Gastrocnemius medialis (tissue), 4 donors: Measurements from ENCODE around the gene POC1A. TPM values are rescaled to one million over a fixed set of nuclear protein-coding genes. Genes with fewer than 3 reads are reported as not detected.
"Not testable (repeated sequence)": the region's sequence is repeated elsewhere in the genome, so short reads cannot be mapped to it uniquely, and the experiment has no call there.

Experiments
- ATAC-seq, 2 donors: fragments of 150-250 bp; one replicate each; pipeline ENCODE4 v1.9.1; 2016
- DNase-seq, 2 donors: peaks; one replicate each; pipeline ENCODE4 v3.0.0-alpha.2; 2019
- H3K27ac ChIP-seq, 4 donors: fragments of 200-600 bp; sonication (generic); 1 replicate in 1 of 4; 2 replicates in 3 of 4; pipeline ENCODE4 v1.5.1; 2016 to 2018; ENCODE audit warnings: mild to moderate bottlenecking in 2 of 4, moderate library complexity in 1 of 4
- H3K27me3 ChIP-seq, 3 donors: fragments of 200-600 bp; sonication (generic) in 2 of 3; 1 replicate in 1 of 3; 2 replicates in 2 of 3; pipeline versions ENCODE4 v1.5.1 to v1.6.0; 2016 to 2019; ENCODE audit warnings: mild to moderate bottlenecking in 1 of 3, moderate library complexity in 1 of 3
- H3K36me3 ChIP-seq, 2 donors: fragments of 200-600 bp; sonication (generic) in 1 of 2; one replicate each; pipeline ENCODE4 v1.5.1; 2017 to 2018
- H3K4me1 ChIP-seq, 2 donors: fragments of 200-600 bp; sonication (generic) in 1 of 2; one replicate each; pipeline ENCODE4 v1.5.1; 2016 to 2017; ENCODE audit warnings: mild to moderate bottlenecking in 2 of 2
- H3K4me3 ChIP-seq, 4 donors: fragments of 200-600 bp; sonication (generic) in 3 of 4; 1 replicate in 1 of 4; 2 replicates in 3 of 4; pipeline ENCODE4 v1.5.1; 2016 to 2019; ENCODE audit warnings: mild to moderate bottlenecking in 2 of 4
- H3K9me3 ChIP-seq, 3 donors: fragments of 200-600 bp; sonication (generic) in 2 of 3; 1 replicate in 1 of 3; 2 replicates in 2 of 3; pipeline ENCODE4 v1.5.1; 2016 to 2019
- POLR2A ChIP-seq, 2 donors: fragments of 450-650 bp; IDR thresholded peaks; one replicate each; pipeline ENCODE4 v1.6.1; 2017; ENCODE audit warnings: antibody characterized with exemption in 2 of 2, mild to moderate bottlenecking in 2 of 2, moderate library complexity in 2 of 2
- in situ Hi-C, 4 donors: fragments of 200-750 bp; cut with MboI; loops; one replicate each; pipeline versions ENCODE4 v1.15.0 to v1.8.0; 2017; ENCODE audit warnings: low sequenced_read_pairs in 4 of 4
- intact Hi-C: fragments of 100-400 bp; cut with DNase I; formaldehyde crosslinking; loops from one replicate; pipeline ENCODE4 v1.15.1; 2023; ENCODE audit warnings: low total_unique reads
- total RNA-seq, 4 donors: library from RNA; depleted of rRNA; stranded (reverse); fragments of >200 nt; gene quantifications; one replicate each; pipeline versions ENCODE4 v1.1.0 to v1.2.3, GENCODE V29; 2016
- TF ChIP-seq, protein P1 (sequence below), 5 experiments: fragments of 450-650 bp in 3 of 5; fragments of 200-600 bp in 2 of 5; sonication (generic) in 2 of 5; IDR thresholded peaks in 4 of 5; conservative IDR thresholded peaks in 1 of 5; 1 replicate in 4 of 5; 2 replicates in 1 of 5; pipeline ENCODE4 v1.5.1; 2016 to 2019; ENCODE audit warnings: antibody characterized with exemption in 5 of 5, mild to moderate bottlenecking in 3 of 5, moderate library complexity in 3 of 5

Gene POC1A
- total RNA-seq, 4 donors from 2014 or later = 0.51 to 3.2 (median 0.81) TPM

DNA sequence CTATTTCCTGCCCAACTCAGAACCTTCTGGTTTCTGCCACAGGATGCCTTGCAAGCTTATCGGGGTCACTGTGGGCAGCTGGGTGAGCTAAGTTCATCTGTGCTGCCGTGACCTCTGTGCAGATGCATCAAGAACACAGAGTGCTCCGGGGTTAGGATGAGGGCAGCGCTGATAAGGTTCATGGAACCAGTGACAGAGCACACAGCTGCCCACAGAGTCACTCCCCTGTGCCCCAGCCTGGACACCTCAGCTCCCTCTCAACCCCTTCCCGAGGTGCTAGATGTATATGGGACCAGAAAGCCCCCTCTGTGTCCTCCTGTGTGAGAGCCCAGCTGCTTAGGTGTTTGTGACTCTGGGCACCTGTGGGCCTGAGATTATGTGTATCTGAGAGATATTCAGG is 28.0 kb upstream of the POC1A start:
- H3K27ac ChIP-seq = peak overlapping the region in 1 of 4 donors; percentile 49
- DNase-seq = no peak

DNA sequence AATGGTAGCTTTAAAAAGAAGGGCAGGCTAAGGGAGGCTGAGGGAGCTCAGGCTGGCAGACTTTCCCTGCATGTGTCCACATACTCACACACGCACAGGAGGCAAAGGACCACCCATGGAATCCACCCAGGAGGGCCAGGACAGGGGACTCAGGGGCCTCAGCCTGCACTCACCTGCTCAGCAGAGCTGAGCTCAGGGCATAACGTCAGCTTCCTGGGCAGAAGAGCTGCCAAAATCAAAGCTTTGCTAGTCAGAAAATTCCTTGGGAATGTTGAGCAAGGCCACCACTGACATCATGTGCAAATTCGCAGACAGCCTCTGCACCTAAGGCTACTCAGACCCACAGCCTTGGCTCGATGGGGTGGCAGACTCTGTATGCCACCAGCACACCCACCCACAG is 27.3 kb upstream of the POC1A start:
- Histone ChIP-seq H3K36me3 (no peaks in the 10 kb centered on the region), H3K27ac (no peak overlapping the region), H3K4me1 (peaks cover 0 to 3% of the 10 kb centered on the region in 2 donors), H3K9me3 (no peaks in the 10 kb centered on the region), H3K4me3 (no peak overlapping the region), H3K27me3 (no peaks in the 10 kb centered on the region)
- DNase-seq (no peak), ATAC-seq (no peak)
- intact Hi-C loops = no loop called here
- TF ChIP-seq POLR2A (IDR thresholded peaks at IDR 0.05) = no peak
- TF ChIP-seq, protein P1, sequence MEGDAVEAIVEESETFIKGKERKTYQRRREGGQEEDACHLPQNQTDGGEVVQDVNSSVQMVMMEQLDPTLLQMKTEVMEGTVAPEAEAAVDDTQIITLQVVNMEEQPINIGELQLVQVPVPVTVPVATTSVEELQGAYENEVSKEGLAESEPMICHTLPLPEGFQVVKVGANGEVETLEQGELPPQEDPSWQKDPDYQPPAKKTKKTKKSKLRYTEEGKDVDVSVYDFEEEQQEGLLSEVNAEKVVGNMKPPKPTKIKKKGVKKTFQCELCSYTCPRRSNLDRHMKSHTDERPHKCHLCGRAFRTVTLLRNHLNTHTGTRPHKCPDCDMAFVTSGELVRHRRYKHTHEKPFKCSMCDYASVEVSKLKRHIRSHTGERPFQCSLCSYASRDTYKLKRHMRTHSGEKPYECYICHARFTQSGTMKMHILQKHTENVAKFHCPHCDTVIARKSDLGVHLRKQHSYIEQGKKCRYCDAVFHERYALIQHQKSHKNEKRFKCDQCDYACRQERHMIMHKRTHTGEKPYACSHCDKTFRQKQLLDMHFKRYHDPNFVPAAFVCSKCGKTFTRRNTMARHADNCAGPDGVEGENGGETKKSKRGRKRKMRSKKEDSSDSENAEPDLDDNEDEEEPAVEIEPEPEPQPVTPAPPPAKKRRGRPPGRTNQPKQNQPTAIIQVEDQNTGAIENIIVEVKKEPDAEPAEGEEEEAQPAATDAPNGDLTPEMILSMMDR (IDR thresholded peaks at IDR 0.05 in 4 of 5, conservative IDR thresholded peaks at IDR 0.05 in 1 of 5) = no peak
- in situ Hi-C loops = no loop called here

More for the DNA sequence above, 28.0 kb upstream of the POC1A start:
- in situ Hi-C loops = no loop called here
- no peaks in the 10 kb centered on the region for H3K9me3 ChIP-seq
- no peak for ATAC-seq
- intact Hi-C loops = no loop called here
- no peaks in the 10 kb centered on the region for H3K36me3 ChIP-seq
- H3K4me1 ChIP-seq = peaks cover 0 to 3% of the 10 kb centered on the region in 2 donors
- no peak overlapping the region for H3K4me3 ChIP-seq
- H3K27me3 ChIP-seq = no peaks in the 10 kb centered on the region
- TF ChIP-seq POLR2A (IDR thresholded peaks at IDR 0.05) = no peak
- TF ChIP-seq, protein P1 (IDR thresholded peaks at IDR 0.05 in 4 of 5, conservative IDR thresholded peaks at IDR 0.05 in 1 of 5) = no peak

DNA sequence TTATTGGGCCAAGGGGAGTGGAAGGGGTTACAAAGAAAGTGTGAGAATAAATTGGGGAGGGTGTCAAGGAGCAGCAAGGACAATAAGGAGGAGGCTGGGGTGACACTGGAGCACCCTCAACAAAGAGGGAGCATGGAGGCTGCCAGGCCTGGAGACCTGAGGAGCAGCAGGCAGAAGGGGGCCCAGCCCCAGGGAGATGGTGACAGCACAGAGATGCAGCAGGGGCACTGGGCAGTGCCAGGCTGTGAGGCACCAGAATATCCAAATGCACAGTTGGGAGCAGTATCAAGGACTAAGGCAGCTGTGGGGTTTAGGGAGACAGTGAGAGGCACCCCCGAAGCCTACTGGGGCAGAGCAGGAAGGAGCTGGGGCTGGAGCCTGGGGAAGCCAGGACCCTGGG is 24.3 kb upstream of the POC1A start:
- Histone ChIP-seq H3K36me3 (no peaks in the 10 kb centered on the region), H3K4me3 (no peak overlapping the region), H3K27me3 (no peaks in the 10 kb centered on the region), H3K4me1 (peaks cover 0 to 3% of the 10 kb centered on the region in 2 donors), H3K27ac (no peak overlapping the region), H3K9me3 (no peaks in the 10 kb centered on the region)
- DNase-seq = no peak
- TF ChIP-seq, protein P1 (IDR thresholded peaks at IDR 0.05 in 4 of 5, conservative IDR thresholded peaks at IDR 0.05 in 1 of 5) = no peak
- no peak for TF ChIP-seq POLR2A (IDR thresholded peaks at IDR 0.05)
- in situ Hi-C loops (no loop called here), intact Hi-C loops (loop anchor here (10.0 kb wide), 1 partner anchor 1716 kb away; the partner anchor contains the start of gene SELENOK)
- no peak for ATAC-seq

DNA sequence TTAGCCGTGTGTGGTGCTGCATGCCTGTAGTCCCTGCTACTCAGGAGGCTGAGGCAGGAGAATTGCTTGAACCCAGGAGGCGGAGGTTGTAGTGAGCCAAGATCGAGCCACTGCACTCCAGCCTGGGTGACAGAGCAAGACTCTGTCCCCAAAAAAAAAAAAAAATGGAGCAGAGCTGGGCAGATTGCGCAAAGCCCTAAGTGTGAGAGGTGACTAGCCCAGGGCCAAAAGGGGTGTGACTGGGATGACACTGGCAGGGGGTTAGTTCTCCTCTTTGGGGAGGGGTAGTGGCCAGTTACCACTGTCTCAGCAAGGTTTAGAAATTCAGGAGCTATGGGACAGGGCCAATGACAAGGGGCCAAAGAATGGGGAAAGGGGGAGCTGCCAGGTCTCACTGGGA is 23.9 kb upstream of the POC1A start:
- in situ Hi-C loops, H3K27me3 ChIP-seq, H3K4me1 ChIP-seq, DNase-seq, H3K36me3 ChIP-seq, H3K9me3 ChIP-seq, H3K27ac ChIP-seq, H3K4me3 ChIP-seq, ATAC-seq: not testable (repeated sequence)
- intact Hi-C loops = loop anchor here (10.0 kb wide), 1 partner anchor 1717 kb away; the partner anchor contains the start of gene SELENOK

DNA sequence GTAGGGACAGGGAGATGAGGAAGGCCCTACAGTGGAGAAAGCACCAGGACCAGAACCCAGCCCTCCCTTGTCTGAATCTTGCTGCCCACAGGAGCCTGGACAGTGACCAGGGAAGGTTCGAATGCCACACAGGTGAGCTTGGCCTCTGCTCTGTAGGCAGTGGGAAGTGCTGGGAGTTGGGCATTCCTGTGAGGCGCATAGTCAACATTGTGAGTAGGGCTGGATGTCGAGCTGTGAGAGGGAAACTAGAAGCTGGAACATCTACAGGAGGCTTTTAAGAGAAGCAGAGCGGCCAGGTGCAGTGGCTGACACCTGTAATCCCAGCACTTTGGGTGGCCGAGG is 23.4 kb upstream of the POC1A start:
- Histone ChIP-seq H3K36me3 (no peaks in the 10 kb centered on the region), H3K27ac (no peak overlapping the region), H3K4me3 (no peak overlapping the region), H3K27me3 (no peaks in the 10 kb centered on the region), H3K4me1 (no peaks in the 10 kb centered on the region), H3K9me3 (no peaks in the 10 kb centered on the region)
- in situ Hi-C loops (no loop called here), intact Hi-C loops (loop anchor here (10.0 kb wide), 1 partner anchor 1717 kb away; the partner anchor contains the start of gene SELENOK)
- ATAC-seq (no peak), DNase-seq (no peak)
- TF ChIP-seq POLR2A (IDR thresholded peaks at IDR 0.05) = no peak
- TF ChIP-seq, protein P1 (IDR thresholded peaks at IDR 0.05 in 4 of 5, conservative IDR thresholded peaks at IDR 0.05 in 1 of 5) = no peak
